Measurements from ENCODE around the gene PDSS1. TPM values are rescaled to one million over a fixed set of nuclear protein-coding genes. Genes with fewer than 3 reads are reported as not detected.

Gene PDSS1
- total RNA-seq, 1 donor from 2014 or later: 8.0 TPM

GRCh38 chr10:26714415-26715136, 17.1 kb downstream of the PDSS1 start:
- Mint-ChIP-seq H3K27ac (ENCODE audit: unreplicated experiment) (no peak overlapping the region), H3K36me3 (ENCODE audit: low read depth, unreplicated experiment) (peaks cover 4% of the 10 kb centered on the region), H3K4me3 (ENCODE audit: unreplicated experiment) (no peak overlapping the region), H3K9me3 (ENCODE audit: unreplicated experiment) (no peaks in the 10 kb centered on the region), H3K27me3 (ENCODE audit: unreplicated experiment) (peaks cover 1% of the 10 kb centered on the region), H3K4me1 (ENCODE audit: unreplicated experiment) (no peaks in the 10 kb centered on the region)
- DNase-seq (ENCODE audit: low spot score): no peak
- no peak for TF ChIP-seq CTCF (IDR thresholded peaks at IDR 0.05; ENCODE audit: unreplicated experiment)

GRCh38 chr10:26715137-26715487, 17.6 kb downstream of the PDSS1 start:
- Mint-ChIP-seq H3K27me3 (ENCODE audit: unreplicated experiment) (no peaks in the 10 kb centered on the region), H3K36me3 (ENCODE audit: low read depth, unreplicated experiment) (peaks cover 4% of the 10 kb centered on the region)

GRCh38 chr10:26717476-26717875, 20.0 kb downstream of the PDSS1 start:
- no peak overlapping the region for H3K4me3 Mint-ChIP-seq (ENCODE audit: unreplicated experiment)
- no peaks in the 10 kb centered on the region for H3K4me1 Mint-ChIP-seq (ENCODE audit: unreplicated experiment)
- no peaks in the 10 kb centered on the region for H3K9me3 Mint-ChIP-seq (ENCODE audit: unreplicated experiment)
- H3K27ac Mint-ChIP-seq (ENCODE audit: unreplicated experiment): no peak overlapping the region
- no peak for DNase-seq (ENCODE audit: low spot score)
- TF ChIP-seq CTCF (IDR thresholded peaks at IDR 0.05; ENCODE audit: unreplicated experiment): no peak
- H3K36me3 Mint-ChIP-seq (ENCODE audit: low read depth, unreplicated experiment): peaks cover 4% of the 10 kb centered on the region
- H3K27me3 Mint-ChIP-seq (ENCODE audit: unreplicated experiment): no peaks in the 10 kb centered on the region

More at GRCh38 chr10:26715137-26715487, 17.6 kb downstream of the PDSS1 start:
- Mint-ChIP-seq H3K9me3 (ENCODE audit: unreplicated experiment) (no peaks in the 10 kb centered on the region), H3K27ac (ENCODE audit: unreplicated experiment) (no peak overlapping the region), H3K4me3 (ENCODE audit: unreplicated experiment) (no peak overlapping the region), H3K4me1 (ENCODE audit: unreplicated experiment) (no peaks in the 10 kb centered on the region)
- TF ChIP-seq CTCF (IDR thresholded peaks at IDR 0.05; ENCODE audit: unreplicated experiment): no peak
- no peak for DNase-seq (ENCODE audit: low spot score)

DNA sequence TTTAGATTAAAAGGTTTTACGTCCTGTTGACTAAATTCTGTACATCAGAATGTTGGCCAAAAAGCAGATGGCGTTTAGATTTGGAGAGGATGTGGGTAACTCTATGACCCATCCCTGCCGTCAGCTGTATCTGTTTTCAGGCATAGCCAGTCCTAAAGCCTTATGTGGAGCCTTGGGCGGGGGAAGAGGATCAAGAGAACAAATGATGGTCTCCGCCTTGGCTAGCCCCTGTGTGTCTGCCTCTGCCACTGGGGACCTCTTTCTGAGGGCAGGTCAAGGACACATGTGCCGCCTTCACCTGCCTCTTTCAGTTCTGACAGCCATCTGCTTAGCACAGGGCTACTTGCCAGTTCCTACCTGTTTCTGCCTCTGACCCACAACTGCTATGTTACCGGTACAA, 24.1 kb downstream of the PDSS1 start:
- Mint-ChIP-seq H3K27me3 (ENCODE audit: unreplicated experiment) (no peaks in the 10 kb centered on the region), H3K9me3 (ENCODE audit: unreplicated experiment) (no peaks in the 10 kb centered on the region), H3K4me1 (ENCODE audit: unreplicated experiment) (no peaks in the 10 kb centered on the region), H3K4me3 (ENCODE audit: unreplicated experiment) (no peak overlapping the region), H3K27ac (ENCODE audit: unreplicated experiment) (no peak overlapping the region), H3K36me3 (ENCODE audit: low read depth, unreplicated experiment) (no peaks in the 10 kb centered on the region)
- no peak for DNase-seq (ENCODE audit: low spot score)
- no peak for TF ChIP-seq CTCF (IDR thresholded peaks at IDR 0.05; ENCODE audit: unreplicated experiment)

DNA sequence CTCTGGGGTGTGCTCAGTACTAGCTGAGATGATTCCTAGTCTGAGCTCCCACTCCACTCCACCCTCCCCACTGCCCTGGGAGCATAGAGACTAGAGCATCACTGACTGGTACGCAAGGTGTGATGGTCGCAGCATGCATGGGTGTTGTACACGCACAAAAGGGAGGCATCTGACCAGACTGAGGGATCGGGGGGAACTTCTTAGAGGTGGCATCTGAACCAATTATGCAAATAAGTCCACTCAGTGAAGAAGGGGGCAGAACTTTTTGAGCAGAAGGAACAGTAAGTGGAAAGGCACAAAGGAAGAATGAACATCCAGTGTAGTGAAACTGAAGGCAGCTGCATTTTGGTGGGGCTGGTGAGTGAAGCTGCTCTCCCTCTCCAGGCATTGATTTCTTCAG, 25.5 kb downstream of the PDSS1 start:
- Mint-ChIP-seq H3K4me1 (ENCODE audit: unreplicated experiment) (no peaks in the 10 kb centered on the region), H3K27me3 (ENCODE audit: unreplicated experiment) (no peaks in the 10 kb centered on the region), H3K9me3 (ENCODE audit: unreplicated experiment) (no peaks in the 10 kb centered on the region), H3K4me3 (ENCODE audit: unreplicated experiment) (no peak overlapping the region), H3K36me3 (ENCODE audit: low read depth, unreplicated experiment) (peaks cover 6% of the 10 kb centered on the region), H3K27ac (ENCODE audit: unreplicated experiment) (no peak overlapping the region)
- no peak for TF ChIP-seq CTCF (IDR thresholded peaks at IDR 0.05; ENCODE audit: unreplicated experiment)
- DNase-seq (ENCODE audit: low spot score): no peak

All from endothelial cell (in vitro differentiated cells).